GM18520 (cell line): ENCODE results near the gene STOX1.
"Not testable (repeated sequence)": the region's sequence is repeated elsewhere in the genome, so short reads cannot be mapped to it uniquely, and the experiment has no call there.

Source experiments
- ATAC-seq: cut with Tn5 transposase; IDR thresholded peaks from one replicate; pipeline ENCODE4 v1.9.1; 2021; ENCODE audit not compliant: unreplicated experiment

The STOX1 gene

GRCh38 chr10:68879628-68880027 is 52.3 kb downstream of the STOX1 start:
- ATAC-seq = no peak

GRCh38 chr10:68880181-68880580 is 52.9 kb downstream of the STOX1 start:
- ATAC-seq = no peak

DNA sequence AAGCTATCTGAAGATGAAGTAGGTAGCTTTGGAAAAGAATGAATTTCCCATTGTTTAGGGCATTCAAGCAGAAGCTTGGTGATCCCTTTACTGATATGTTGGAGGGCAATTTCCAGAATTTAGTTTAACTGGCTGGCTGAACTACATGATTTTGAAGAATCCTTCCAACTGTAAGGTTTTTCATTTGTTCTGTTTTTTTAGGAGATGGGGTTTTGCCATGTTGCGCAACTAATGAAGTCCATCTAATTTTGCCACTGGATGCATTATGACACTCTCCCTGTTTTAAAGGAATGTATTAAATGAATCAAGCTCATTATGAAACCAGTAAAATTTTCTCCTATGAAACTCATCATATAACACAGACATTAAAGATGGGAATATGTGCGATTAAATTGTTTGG is 67.7 kb downstream of the STOX1 start:
- ATAC-seq = no peak

- ATAC-seq = no peak
Observed at GRCh38 chr10:68897336-68897741, 70.0 kb downstream of the STOX1 start.

DNA sequence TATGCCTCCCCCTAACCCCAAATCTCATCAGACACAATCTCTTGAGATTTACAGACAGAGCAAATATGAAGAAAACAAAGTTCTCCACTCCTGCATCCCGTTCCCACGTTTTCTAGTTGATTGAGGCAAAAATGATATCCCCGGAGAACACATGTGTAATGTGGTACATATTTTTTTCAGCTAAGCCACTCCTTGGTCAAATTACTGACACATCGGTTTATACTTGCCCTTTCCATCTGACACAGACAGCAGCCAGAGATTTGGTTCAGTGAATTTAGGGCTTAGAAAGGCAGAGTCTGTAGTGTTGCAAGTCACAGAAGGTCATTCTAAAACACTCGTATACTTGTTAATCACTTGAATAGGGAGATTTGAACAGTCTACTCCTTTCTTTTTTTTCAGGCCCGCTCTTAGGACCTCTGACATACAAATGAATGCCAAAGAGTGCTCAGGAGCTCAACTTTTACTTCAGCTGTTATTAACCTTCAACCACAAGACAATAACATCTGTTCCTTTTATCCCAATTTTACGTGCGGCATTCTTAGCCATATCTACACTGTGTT is 71.9 kb downstream of the STOX1 start:
- no peak for ATAC-seq

- no peak for ATAC-seq
Observed at GRCh38 chr10:68900427-68901104, 73.2 kb downstream of the STOX1 start.

DNA sequence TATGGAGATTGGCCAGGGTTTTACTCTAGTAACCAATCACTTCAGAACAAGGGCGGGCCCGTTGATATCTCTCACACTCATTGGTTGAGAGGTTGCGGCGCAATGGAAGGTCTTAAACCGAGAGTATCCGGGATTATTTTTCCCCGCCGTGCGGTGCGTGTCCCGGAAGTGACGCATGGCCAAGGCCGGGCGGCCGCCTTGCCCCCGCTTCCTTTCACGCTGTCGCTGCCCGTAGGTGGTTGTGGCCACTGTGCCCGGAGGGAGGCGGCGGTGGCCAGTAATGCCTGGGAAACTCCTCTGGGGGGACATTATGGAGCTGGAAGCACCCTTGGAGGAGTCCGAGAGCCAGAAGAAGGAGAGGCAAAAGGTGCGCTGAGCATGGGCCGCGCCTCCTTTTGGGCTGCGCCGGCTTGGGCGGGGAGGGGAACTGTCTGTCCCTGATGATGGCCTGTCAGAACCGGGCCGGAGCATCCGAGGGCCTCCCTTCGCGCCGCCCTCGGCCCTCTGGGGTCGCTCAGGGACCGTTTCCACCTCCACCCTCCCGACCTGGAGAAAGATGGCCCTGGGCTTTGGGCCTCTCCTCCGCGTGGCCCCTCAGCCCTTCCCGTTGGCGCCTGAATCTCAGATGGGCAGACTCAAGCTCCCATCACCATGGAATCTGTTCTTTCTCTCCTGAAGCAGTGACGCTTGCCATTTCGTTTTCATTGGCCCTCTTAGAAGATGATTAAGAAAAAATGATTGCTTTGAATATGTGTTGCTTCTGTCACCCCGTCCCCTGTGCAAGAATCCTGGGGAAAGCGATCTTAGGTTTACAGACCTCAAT is 74.0 kb downstream of the STOX1 start, which contains the start of gene DDX50:
TSS of gene DDX50 (plus strand) at position 211 of the 823 bp plus-strand sequence. CDS start at position 281, 70 bp downstream.
- ATAC-seq = peak; percentile 95

DNA sequence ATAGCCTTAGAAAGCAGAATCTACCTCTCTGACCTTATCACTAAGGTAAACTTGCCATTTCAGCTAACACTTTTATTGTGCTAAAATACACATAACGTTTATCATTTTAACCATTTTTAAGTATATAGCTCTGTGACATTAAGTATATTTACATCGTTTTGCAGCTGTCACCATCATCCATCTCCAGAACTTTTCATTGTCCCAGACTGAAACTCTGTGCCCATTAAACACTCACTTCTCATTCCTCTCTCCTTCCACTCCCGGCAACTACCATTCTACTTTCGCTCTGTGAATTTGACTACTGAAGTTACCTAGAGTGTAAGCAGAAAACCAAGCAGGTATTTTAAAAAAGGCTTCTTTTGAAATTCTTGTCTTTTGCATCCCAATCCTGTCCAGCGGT is 75.1 kb downstream of the STOX1 start:
- no peak for ATAC-seq

GRCh38 chr10:68924593-68924992 is 97.3 kb downstream of the STOX1 start:
- ATAC-seq = no peak

- no peak for ATAC-seq
Observed at GRCh38 chr10:68925489-68925888, 98.2 kb downstream of the STOX1 start.

DNA sequence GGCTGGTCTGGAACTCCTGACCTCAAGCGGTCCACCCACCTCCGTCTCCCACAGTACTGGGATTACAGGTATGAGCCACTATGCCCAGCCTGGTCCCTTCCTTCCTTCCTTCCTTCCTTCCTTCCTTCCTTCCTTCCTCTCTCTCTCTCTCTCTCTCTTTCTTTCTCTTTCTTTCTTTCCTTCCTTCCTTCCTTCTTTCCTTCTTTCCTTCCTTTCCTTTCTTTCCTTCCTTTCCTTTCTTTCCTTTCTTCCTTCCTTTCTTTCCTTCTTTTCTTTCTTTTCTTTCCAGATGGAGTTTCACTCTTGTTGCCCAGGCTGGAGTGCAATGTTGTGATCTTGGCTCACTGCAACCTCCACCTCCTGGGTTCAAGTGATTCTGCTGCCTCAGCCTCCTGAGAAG is 101.8 kb downstream of the STOX1 start:
- not testable (repeated sequence) for ATAC-seq

DNA sequence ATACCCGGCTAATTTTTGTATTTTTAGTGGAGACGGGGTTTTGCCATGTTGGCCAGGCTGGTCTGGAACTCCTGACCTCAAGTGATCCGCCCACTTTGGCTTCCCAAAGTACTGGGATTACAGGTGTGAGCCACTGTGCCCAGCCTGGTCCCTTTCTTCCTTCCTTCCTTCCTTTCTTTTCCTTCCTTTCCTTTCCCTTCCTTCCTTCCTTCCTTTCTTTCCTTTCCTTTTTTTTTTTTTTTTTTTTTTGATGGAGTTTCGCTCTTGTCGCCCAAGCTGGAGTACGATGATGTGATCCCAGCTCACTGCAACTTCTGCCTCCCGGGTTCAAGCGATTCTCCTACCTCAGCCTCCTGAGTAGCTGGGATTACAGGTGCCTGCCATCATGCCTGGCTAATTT is 102.6 kb downstream of the STOX1 start:
- ATAC-seq = not testable (repeated sequence)

- not testable (repeated sequence) for ATAC-seq
Observed at GRCh38 chr10:68932860-68933259, 105.5 kb downstream of the STOX1 start.

GRCh38 chr10:68934994-68935393 is 107.7 kb downstream of the STOX1 start:
- no peak for ATAC-seq

DNA sequence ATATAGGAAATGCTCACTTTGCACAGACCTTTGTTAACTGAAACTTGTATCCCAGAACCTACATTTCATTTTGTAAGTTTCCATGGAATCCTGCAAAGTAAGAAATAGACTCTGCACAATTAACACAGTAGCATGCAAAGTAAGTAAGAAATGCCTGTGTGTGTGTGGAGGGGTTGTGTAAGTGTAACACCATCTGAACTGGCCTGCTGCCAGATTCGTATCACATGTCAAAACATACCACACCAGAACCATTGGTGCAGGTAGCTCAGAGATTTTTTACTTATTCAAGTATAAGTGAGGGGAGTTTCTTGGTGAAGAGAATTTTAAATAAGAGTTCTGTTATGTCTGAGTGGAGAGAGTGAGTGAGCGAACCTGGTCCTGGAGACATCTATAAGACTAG is 110.8 kb downstream of the STOX1 start:
- ATAC-seq = no peak

DNA sequence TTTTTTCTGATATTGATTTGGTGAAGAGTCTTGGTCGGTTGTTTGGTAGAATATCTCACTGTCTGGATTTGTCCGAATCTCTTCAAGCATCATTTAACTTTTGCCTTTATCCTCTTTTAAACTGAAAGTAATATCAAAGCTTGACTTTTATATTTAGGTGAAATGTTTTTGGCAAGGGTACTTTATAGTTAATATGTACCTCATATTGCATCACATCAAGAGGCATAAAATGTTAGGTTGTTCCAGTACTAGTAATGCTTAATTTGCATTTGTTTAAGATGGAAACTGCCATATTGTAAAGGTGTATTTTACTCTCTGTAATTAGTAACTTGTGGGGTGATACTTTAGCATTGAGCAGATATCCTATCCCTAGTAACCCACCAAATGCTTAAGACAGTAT is 111.6 kb downstream of the STOX1 start:
- ATAC-seq = no peak

- ATAC-seq = not testable (repeated sequence)
Observed at GRCh38 chr10:68940917-68941316, 113.6 kb downstream of the STOX1 start.
